DOHH2 (cell line): ENCODE measurements around the gene ZNF462.

Experiments used
- CTCF ChIP-seq: fragments of 200-600 bp; sonication (generic); IDR thresholded peaks from one replicate; pipeline ENCODE4 v1.5.1; 2014; ENCODE audit warnings: antibody characterized with exemption, mild to moderate bottlenecking, low read depth, low read length; ENCODE audit not compliant: poor library complexity, severe bottlenecking
- EZH2phosphoT487 ChIP-seq: fragments of 200-600 bp; sonication (generic); IDR thresholded peaks from 2 replicates; pipeline ENCODE4 v1.6.1; 2017; ENCODE audit warnings: borderline replicate concordance, mild to moderate bottlenecking, antibody characterized with exemption, low read length, moderate library complexity, mixed read lengths

GRCh38 chr9:106816524-106816923 lies 46.4 kb upstream of the ZNF462 start:
- TF ChIP-seq CTCF (no peak), EZH2phosphoT487 (no peak)
